DND-41 (cell line): Measurements from ENCODE around the gene PLCG1.
"Not testable (repeated sequence)": the region's sequence is repeated elsewhere in the genome, so short reads cannot be mapped to it uniquely, and the experiment has no call there.

Experiments used
- EZH2 ChIP-seq: IDR thresholded peaks from 3 replicates; pipeline ENCODE4 v1.6.1; 2012; ENCODE audit warnings: borderline replicate concordance, low read depth, mild to moderate bottlenecking, moderate library complexity, low read length, inconsistent platforms; ENCODE audit not compliant: severe bottlenecking
- TF ChIP-seq, protein P1 (sequence below): IDR thresholded peaks from 2 replicates; pipeline ENCODE4 v1.5.1; 2012; ENCODE audit warnings: borderline replicate concordance, low read length, moderate library complexity, mild to moderate bottlenecking; ENCODE audit not compliant: poor library complexity, severe bottlenecking; ENCODE audit errors: extremely low read depth

DNA sequence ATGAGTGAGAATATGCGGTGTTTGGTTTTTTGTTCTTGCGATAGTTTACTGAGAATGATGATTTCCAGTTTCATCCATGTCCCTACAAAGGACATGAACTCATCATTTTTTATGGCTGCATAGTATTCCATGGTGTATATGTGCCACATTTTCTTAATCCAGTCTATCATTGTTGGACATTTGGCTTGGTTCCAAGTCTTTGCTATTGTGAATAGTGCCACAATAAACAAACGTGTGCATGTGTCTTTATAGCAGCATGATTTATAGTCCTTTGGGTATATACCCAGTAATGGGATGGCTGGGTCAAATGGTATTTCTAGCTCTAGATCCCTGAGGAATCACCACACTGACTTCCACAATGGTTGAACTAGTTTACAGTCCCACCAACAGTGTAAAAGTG, 9.0 kb upstream of the PLCG1 start:
- TF ChIP-seq, protein P1, sequence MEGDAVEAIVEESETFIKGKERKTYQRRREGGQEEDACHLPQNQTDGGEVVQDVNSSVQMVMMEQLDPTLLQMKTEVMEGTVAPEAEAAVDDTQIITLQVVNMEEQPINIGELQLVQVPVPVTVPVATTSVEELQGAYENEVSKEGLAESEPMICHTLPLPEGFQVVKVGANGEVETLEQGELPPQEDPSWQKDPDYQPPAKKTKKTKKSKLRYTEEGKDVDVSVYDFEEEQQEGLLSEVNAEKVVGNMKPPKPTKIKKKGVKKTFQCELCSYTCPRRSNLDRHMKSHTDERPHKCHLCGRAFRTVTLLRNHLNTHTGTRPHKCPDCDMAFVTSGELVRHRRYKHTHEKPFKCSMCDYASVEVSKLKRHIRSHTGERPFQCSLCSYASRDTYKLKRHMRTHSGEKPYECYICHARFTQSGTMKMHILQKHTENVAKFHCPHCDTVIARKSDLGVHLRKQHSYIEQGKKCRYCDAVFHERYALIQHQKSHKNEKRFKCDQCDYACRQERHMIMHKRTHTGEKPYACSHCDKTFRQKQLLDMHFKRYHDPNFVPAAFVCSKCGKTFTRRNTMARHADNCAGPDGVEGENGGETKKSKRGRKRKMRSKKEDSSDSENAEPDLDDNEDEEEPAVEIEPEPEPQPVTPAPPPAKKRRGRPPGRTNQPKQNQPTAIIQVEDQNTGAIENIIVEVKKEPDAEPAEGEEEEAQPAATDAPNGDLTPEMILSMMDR, result not testable (repeated sequence)
- TF ChIP-seq EZH2, result not testable (repeated sequence)
